ENCODE results near the gene FN1.
A peak's percentile ranks its signal among the peaks of the same experiment; 100 is the strongest.

FN1 gene

GRCh38 chr2:215435870-215436704, at the start of gene FN1:
Gene FN1, minus strand, starts transcription at chr2:215436068. Its CDS starts 266 bp downstream, at chr2:215435802.
- peak; percentile 49 for DNase-seq

- no peak for DNase-seq
These were observed 49.2 kb upstream of the FN1 start for GRCh38 chr2:215485032-215485431.

- DNase-seq, result no peak
These were observed 48.7 kb upstream of the FN1 start for GRCh38 chr2:215484570-215484969.

GRCh38 chr2:215483431-215483830, 47.6 kb upstream of the FN1 start:
- no peak for DNase-seq

GRCh38 chr2:215479536-215480240, 43.8 kb upstream of the FN1 start:
- DNase-seq, result no peak

GRCh38 chr2:215479121-215479520, 43.3 kb upstream of the FN1 start:
- DNase-seq, result no peak

GRCh38 chr2:215476424-215476823, 40.6 kb upstream of the FN1 start:
- DNase-seq, result no peak

- DNase-seq, result no peak
These were observed 30.4 kb upstream of the FN1 start for GRCh38 chr2:215466097-215466909.

GRCh38 chr2:215465256-215465655, 29.4 kb upstream of the FN1 start:
- no peak for DNase-seq

- DNase-seq, result no peak
These were observed 26.1 kb upstream of the FN1 start for GRCh38 chr2:215461836-215462532.

GRCh38 chr2:215460682-215461382, 25.0 kb upstream of the FN1 start:
- no peak for DNase-seq

- no peak for DNase-seq
These were observed 20.1 kb upstream of the FN1 start for GRCh38 chr2:215455958-215456357.

- no peak for DNase-seq
These were observed 18.8 kb upstream of the FN1 start for GRCh38 chr2:215454519-215455246.

GRCh38 chr2:215452725-215453124, 16.9 kb upstream of the FN1 start:
- no peak for DNase-seq

- DNase-seq, result no peak
These were observed 15.3 kb upstream of the FN1 start for GRCh38 chr2:215451012-215451756.

- no peak for DNase-seq
These were observed 14.5 kb upstream of the FN1 start for GRCh38 chr2:215450188-215451011.

- no peak for DNase-seq
These were observed 11.8 kb upstream of the FN1 start for GRCh38 chr2:215447673-215448081.

GRCh38 chr2:215447056-215447455, 11.2 kb upstream of the FN1 start:
- DNase-seq, result no peak

- no peak for DNase-seq
These were observed 6.5 kb upstream of the FN1 start for GRCh38 chr2:215442401-215442787.

Measured in activated CD4-positive, CD25-positive, alpha-beta regulatory T cell treated with anti-CD3 and anti-CD28 coated beads, Interleukin-2, amount 50 U/mL, for 72 hours (primary cell).